Right lobe of liver (tissue), 4 donors: ENCODE results near the gene NRF1.
"Not testable (repeated sequence)": the region's sequence is repeated elsewhere in the genome, so short reads cannot be mapped to it uniquely, and the experiment has no call there.

Experiments
- POLR2A ChIP-seq: fragments of 450-650 bp; IDR thresholded peaks from one replicate; pipeline ENCODE4 v1.6.1; 2017; ENCODE audit warnings: antibody characterized with exemption, mild to moderate bottlenecking
- TF ChIP-seq, protein P1 (sequence below), 4 donors: fragments of 200-600 bp in 3 of 4; fragments of 450-650 bp in 1 of 4; IDR thresholded peaks; one replicate each; pipeline versions ENCODE4 v1.5.1 to v1.8.0; 2016 to 2022; ENCODE audit warnings: antibody characterized with exemption in 4 of 4, mild to moderate bottlenecking in 2 of 4
- donor health status: DM: no; HTN: no; CAD: no.
- donor health status: DM: no; HTN: no; CAD: no.
- donor health status: DM: no; HTN: yes; CAD: no.

GRCh38 chr7:129596386-129596785 lies 15.1 kb upstream of the NRF1 start:
- TF ChIP-seq, protein P1, sequence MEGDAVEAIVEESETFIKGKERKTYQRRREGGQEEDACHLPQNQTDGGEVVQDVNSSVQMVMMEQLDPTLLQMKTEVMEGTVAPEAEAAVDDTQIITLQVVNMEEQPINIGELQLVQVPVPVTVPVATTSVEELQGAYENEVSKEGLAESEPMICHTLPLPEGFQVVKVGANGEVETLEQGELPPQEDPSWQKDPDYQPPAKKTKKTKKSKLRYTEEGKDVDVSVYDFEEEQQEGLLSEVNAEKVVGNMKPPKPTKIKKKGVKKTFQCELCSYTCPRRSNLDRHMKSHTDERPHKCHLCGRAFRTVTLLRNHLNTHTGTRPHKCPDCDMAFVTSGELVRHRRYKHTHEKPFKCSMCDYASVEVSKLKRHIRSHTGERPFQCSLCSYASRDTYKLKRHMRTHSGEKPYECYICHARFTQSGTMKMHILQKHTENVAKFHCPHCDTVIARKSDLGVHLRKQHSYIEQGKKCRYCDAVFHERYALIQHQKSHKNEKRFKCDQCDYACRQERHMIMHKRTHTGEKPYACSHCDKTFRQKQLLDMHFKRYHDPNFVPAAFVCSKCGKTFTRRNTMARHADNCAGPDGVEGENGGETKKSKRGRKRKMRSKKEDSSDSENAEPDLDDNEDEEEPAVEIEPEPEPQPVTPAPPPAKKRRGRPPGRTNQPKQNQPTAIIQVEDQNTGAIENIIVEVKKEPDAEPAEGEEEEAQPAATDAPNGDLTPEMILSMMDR (IDR thresholded peaks at IDR 0.05), result not testable (repeated sequence)
- not testable (repeated sequence) for TF ChIP-seq POLR2A
